CD4-positive, CD25-positive, alpha-beta regulatory T cell (primary cell): ENCODE results near the gene PRKAR2A. TPM values are rescaled to one million over a fixed set of nuclear protein-coding genes. Genes with fewer than 3 reads are reported as not detected.
"Not testable (repeated sequence)": the region's sequence is repeated elsewhere in the genome, so short reads cannot be mapped to it uniquely, and the experiment has no call there.

ENCODE experiments used
- ATAC-seq, 2 donors: fragments of 150-1000 bp; cut with Tn5 transposase; one replicate each; pipeline ENCODE4 v1.10.0; 2021; ENCODE audit warnings: low read depth in 2 of 2, moderate number of reproducible peaks in 2 of 2, moderate library complexity in 1 of 2
- DNase-seq, 3 donors: peaks; one replicate each; pipeline versions ENCODE4 v3.0.0 to v3.0.0-alpha.2; 2012 to 2022; ENCODE audit warnings: mixed read lengths in 1 of 3
- H3K27ac ChIP-seq: one replicate; pipeline ENCODE4 v1.7.0; 2013; ENCODE audit warnings: mild to moderate bottlenecking, low read length; ENCODE audit not compliant: insufficient read depth, poor library complexity, severe bottlenecking
- H3K27me3 ChIP-seq: one replicate; pipeline ENCODE4 v1.7.0; 2013; ENCODE audit warnings: low read length; ENCODE audit not compliant: control insufficient read depth, insufficient read depth
- H3K36me3 ChIP-seq: one replicate; pipeline ENCODE4 v1.7.0; 2013; ENCODE audit warnings: mild to moderate bottlenecking, low read length, moderate library complexity; ENCODE audit not compliant: control insufficient read depth, insufficient read depth
- H3K4me1 ChIP-seq: 2 replicates; pipeline ENCODE4 v1.7.0; 2013; ENCODE audit warnings: mild to moderate bottlenecking, low read length; ENCODE audit not compliant: insufficient read depth, control insufficient read depth, poor library complexity, severe bottlenecking
- H3K4me3 ChIP-seq: one replicate; pipeline ENCODE4 v1.7.0; 2013; ENCODE audit warnings: low read depth, mild to moderate bottlenecking, low read length, moderate library complexity
- H3K9me3 ChIP-seq, 2 experiments: 1 replicate in 1 of 2; 2 replicates in 1 of 2; pipeline ENCODE4 v1.7.0; 2013; ENCODE audit warnings: low read length in 2 of 2, mild to moderate bottlenecking in 1 of 2, moderate library complexity in 1 of 2; ENCODE audit not compliant: control insufficient read depth in 2 of 2
- H3K27ac Mint-ChIP-seq, 3 donors: one replicate each; pipeline ENCODE4 v1.8.0; 2020 to 2022; ENCODE audit warnings: mild to moderate bottlenecking in 3 of 3, mixed read lengths in 3 of 3, moderate library complexity in 2 of 3
- H3K27me3 Mint-ChIP-seq: one replicate; pipeline ENCODE4 v1.8.0; 2022; ENCODE audit warnings: mild to moderate bottlenecking, mixed read lengths
- H3K36me3 Mint-ChIP-seq: one replicate; pipeline ENCODE4 v1.8.0; 2020; ENCODE audit warnings: mixed read lengths
- H3K4me1 Mint-ChIP-seq, 4 donors: one replicate each; pipeline ENCODE4 v1.8.0; 2020 to 2022; ENCODE audit warnings: mixed read lengths in 4 of 4, mild to moderate bottlenecking in 1 of 4
- H3K4me3 Mint-ChIP-seq, 4 donors: one replicate each; pipeline ENCODE4 v1.8.0; 2020 to 2022; ENCODE audit warnings: mild to moderate bottlenecking in 4 of 4, mixed read lengths in 4 of 4, moderate library complexity in 3 of 4
- H3K9me3 Mint-ChIP-seq, 7 donors: one replicate each; pipeline ENCODE4 v1.8.0; 2020 to 2022; ENCODE audit warnings: mixed read lengths in 7 of 7, mild to moderate bottlenecking in 3 of 7, moderate library complexity in 2 of 7
- polyA plus RNA-seq, 4 donors: library from polyadenylated mRNA; unstranded; fragments of 300-500 nt; fragmentation: Illumina TruSeq; gene quantifications; one replicate each; pipeline ENCODE4 v1.2.3, GENCODE V29; 2021
- total RNA-seq: library from RNA; stranded (reverse); gene quantifications from one replicate; pipeline ENCODE4 v1.2.3, GENCODE V29; 2022

PRKAR2A gene
- total and polyA plus RNA-seq, 5 donors from 2014 or later = 13.4 to 29.3 (median 14.3) TPM

- Mint-ChIP-seq H3K4me1 (peaks cover 5 to 26% (median 16%) of the 10 kb centered on the region in 4 donors), H3K27me3 (no peaks in the 10 kb centered on the region), H3K36me3 (peaks cover 22% of the 10 kb centered on the region), H3K9me3 (peaks cover 0 to 2% (median 0%) of the 10 kb centered on the region in 7 donors), H3K27ac (no peak overlapping the region), H3K4me3 (no peak overlapping the region)
- Histone ChIP-seq H3K36me3 (peaks cover 2% of the 10 kb centered on the region), H3K4me3 (no peak overlapping the region), H3K27ac (no peak overlapping the region), H3K4me1 (no peaks in the 10 kb centered on the region), H3K27me3 (no peaks in the 10 kb centered on the region), H3K9me3 (no peaks in the 10 kb centered on the region)
- DNase-seq (no peak), ATAC-seq (no peak)
These were observed 11.9 kb downstream of the PRKAR2A start for GRCh38 chr3:48835650-48836366.

- Histone ChIP-seq H3K27me3 (no peaks in the 10 kb centered on the region), H3K9me3 (no peaks in the 10 kb centered on the region), H3K4me1 (no peaks in the 10 kb centered on the region), H3K27ac (no peak overlapping the region), H3K4me3 (no peak overlapping the region), H3K36me3 (peaks cover 2% of the 10 kb centered on the region)
- no peaks in the 10 kb centered on the region for H3K9me3 Mint-ChIP-seq
- H3K27me3 Mint-ChIP-seq = no peaks in the 10 kb centered on the region
- ATAC-seq (no peak), DNase-seq (no peak)
- H3K4me3 Mint-ChIP-seq = no peak overlapping the region
- peaks cover 15% of the 10 kb centered on the region for H3K36me3 Mint-ChIP-seq
- H3K4me1 Mint-ChIP-seq = peaks cover 5 to 24% (median 9%) of the 10 kb centered on the region in 4 donors
- no peak overlapping the region for H3K27ac Mint-ChIP-seq
These were observed 15.0 kb downstream of the PRKAR2A start for GRCh38 chr3:48832684-48833083.

GRCh38 chr3:48830715-48831114 is 17.0 kb downstream of the PRKAR2A start:
- no peaks in the 10 kb centered on the region for H3K9me3 ChIP-seq
- peaks cover 0 to 24% (median 13%) of the 10 kb centered on the region in 4 donors for H3K4me1 Mint-ChIP-seq
- H3K36me3 Mint-ChIP-seq = peaks cover 17% of the 10 kb centered on the region
- no peak overlapping the region for H3K27ac Mint-ChIP-seq
- no peak overlapping the region for H3K4me3 ChIP-seq
- no peak for DNase-seq
- no peaks in the 10 kb centered on the region for H3K9me3 Mint-ChIP-seq
- no peak overlapping the region for H3K4me3 Mint-ChIP-seq
- no peak for ATAC-seq
- no peaks in the 10 kb centered on the region for H3K27me3 ChIP-seq
- H3K27me3 Mint-ChIP-seq = no peaks in the 10 kb centered on the region
- H3K27ac ChIP-seq = no peak overlapping the region
- H3K4me1 ChIP-seq = no peaks in the 10 kb centered on the region
- peaks cover 2% of the 10 kb centered on the region for H3K36me3 ChIP-seq

- H3K27ac ChIP-seq, H3K36me3 ChIP-seq, H3K27ac Mint-ChIP-seq: not testable (repeated sequence)
These were observed 18.1 kb downstream of the PRKAR2A start for GRCh38 chr3:48829525-48829924.

GRCh38 chr3:48827874-48828273 is 19.8 kb downstream of the PRKAR2A start:
- ATAC-seq, H3K4me1 ChIP-seq, H3K4me3 ChIP-seq, H3K4me3 Mint-ChIP-seq, DNase-seq, H3K9me3 Mint-ChIP-seq, H3K27ac ChIP-seq, H3K27me3 ChIP-seq, H3K27me3 Mint-ChIP-seq, H3K9me3 ChIP-seq, H3K36me3 ChIP-seq, H3K27ac Mint-ChIP-seq: not testable (repeated sequence)
- H3K4me1 Mint-ChIP-seq = peaks cover 0 to 22% (median 15%) of the 10 kb centered on the region in 4 donors
- peaks cover 14% of the 10 kb centered on the region for H3K36me3 Mint-ChIP-seq

More at GRCh38 chr3:48829525-48829924, 18.1 kb downstream of the PRKAR2A start:
- not testable (repeated sequence) for DNase-seq, H3K9me3 Mint-ChIP-seq, H3K27me3 Mint-ChIP-seq, H3K9me3 ChIP-seq, H3K27me3 ChIP-seq, H3K4me3 ChIP-seq, ATAC-seq, H3K4me3 Mint-ChIP-seq, H3K4me1 ChIP-seq
- peaks cover 14% of the 10 kb centered on the region for H3K36me3 Mint-ChIP-seq
- peaks cover 0 to 25% (median 13%) of the 10 kb centered on the region in 4 donors for H3K4me1 Mint-ChIP-seq

- no peak overlapping the region for H3K27ac ChIP-seq
- Mint-ChIP-seq H3K4me3 (no peak overlapping the region), H3K27ac (no peak overlapping the region), H3K27me3 (no peaks in the 10 kb centered on the region), H3K9me3 (no peaks in the 10 kb centered on the region), H3K36me3 (peaks cover 14% of the 10 kb centered on the region), H3K4me1 (peaks cover 5 to 22% (median 18%) of the 10 kb centered on the region in 4 donors)
- H3K4me1 ChIP-seq = no peaks in the 10 kb centered on the region
- no peaks in the 10 kb centered on the region for H3K36me3 ChIP-seq
- DNase-seq (no peak), ATAC-seq (no peak)
- no peaks in the 10 kb centered on the region for H3K9me3 ChIP-seq
- H3K4me3 ChIP-seq = no peak overlapping the region
- H3K27me3 ChIP-seq = no peaks in the 10 kb centered on the region
These were observed 21.2 kb downstream of the PRKAR2A start for GRCh38 chr3:48826451-48826850.

GRCh38 chr3:48820612-48821324 is 26.9 kb downstream of the PRKAR2A start:
- Histone ChIP-seq H3K27me3 (no peaks in the 10 kb centered on the region), H3K4me3 (no peak overlapping the region), H3K4me1 (no peaks in the 10 kb centered on the region), H3K9me3 (no peaks in the 10 kb centered on the region), H3K27ac (no peak overlapping the region), H3K36me3 (peaks cover 3% of the 10 kb centered on the region)
- H3K9me3 Mint-ChIP-seq = no peaks in the 10 kb centered on the region
- H3K4me1 Mint-ChIP-seq = peaks cover 21 to 48% (median 39%) of the 10 kb centered on the region in 4 donors
- no peak for DNase-seq
- peaks cover 6% of the 10 kb centered on the region for H3K36me3 Mint-ChIP-seq
- H3K27me3 Mint-ChIP-seq = no peaks in the 10 kb centered on the region
- ATAC-seq = no peak
- peak overlapping the region in 1 of 4 donors; percentile 18 for H3K4me3 Mint-ChIP-seq
- peak overlapping the region in 2 of 3 donors; percentile 3 to 10 for H3K27ac Mint-ChIP-seq
